MCF 10A (cell line): ENCODE measurements around the gene IGIP. TPM values are rescaled to one million over a fixed set of nuclear protein-coding genes. Genes with fewer than 3 reads are reported as not detected.

Experiments
- BruUV-seq: library from RNA; stranded (reverse); fragments of 400-500 nt; replicated peaks from 2 replicates; lab custom pipeline; 2021; lab: Mats Ljungman, UMichigan
- CTCF ChIA-PET: fragments of 300-600 bp; sonication (Branson Sonifier 250); formaldehyde crosslinking; extraction: SDS; loops from one replicate; lab custom pipeline; 2021; ENCODE audit warnings: antibody characterized with exemption, inconsistent platforms; lab: Yijun Ruan, JAX
- POLR2A ChIA-PET: fragments of 300-600, 350-650 bp; sonication (Branson Sonifier 250); formaldehyde crosslinking; extraction: SDS; loops from one replicate; lab custom pipeline; 2020; ENCODE audit warnings: antibody characterized with exemption, inconsistent platforms; lab: Yijun Ruan, JAX
- DNase-seq: peaks from one replicate; pipeline ENCODE4 v3.0.0-alpha.2; 2018; ENCODE audit not compliant: unreplicated experiment
- H3K27ac Mint-ChIP-seq: one replicate; pipeline ENCODE4 v1.8.0; 2022; ENCODE audit warnings: mild to moderate bottlenecking, low read depth, mixed read lengths; ENCODE audit not compliant: unreplicated experiment
- H3K27me3 Mint-ChIP-seq: one replicate; pipeline ENCODE4 v1.8.0; 2022; ENCODE audit warnings: mixed read lengths; ENCODE audit not compliant: insufficient read depth, unreplicated experiment
- H3K36me3 Mint-ChIP-seq: one replicate; pipeline ENCODE4 v1.8.0; 2022; ENCODE audit warnings: mild to moderate bottlenecking, moderate library complexity, mixed read lengths; ENCODE audit not compliant: insufficient read depth, unreplicated experiment
- H3K4me1 Mint-ChIP-seq: one replicate; pipeline ENCODE4 v1.8.0; 2022; ENCODE audit warnings: mixed read lengths; ENCODE audit not compliant: insufficient read depth, unreplicated experiment
- H3K4me3 Mint-ChIP-seq: one replicate; pipeline ENCODE4 v1.8.0; 2022; ENCODE audit warnings: mild to moderate bottlenecking, moderate library complexity, mixed read lengths; ENCODE audit not compliant: unreplicated experiment
- H3K9me3 Mint-ChIP-seq: one replicate; pipeline ENCODE4 v1.8.0; 2022; ENCODE audit warnings: mixed read lengths; ENCODE audit not compliant: unreplicated experiment
- CTCF ChIP-seq: fragments of 200-600 bp; IDR thresholded peaks from one replicate; pipeline ENCODE4 v1.8.0; 2022; ENCODE audit warnings: antibody characterized with exemption, mild to moderate bottlenecking; ENCODE audit not compliant: unreplicated experiment
- intact Hi-C: fragments of 100-400 bp; cut with micrococcal nuclease; formaldehyde crosslinking; loops from 2 replicates; pipeline ENCODE4 v1.14.1; 2022
- total RNA-seq: library from RNA; stranded (reverse); gene quantifications from 2 replicates; pipeline ENCODE4 v1.2.3, GENCODE V29; 2022

IGIP gene
- total RNA-seq, 1 experiment from 2014 or later, result 7.5 TPM

GRCh38 chr5:140146523-140146842 is 20.7 kb downstream of the IGIP start:
- no peaks in the 10 kb centered on the region for H3K27me3 Mint-ChIP-seq

GRCh38 chr5:140147460-140147859 is 21.7 kb downstream of the IGIP start:
- Mint-ChIP-seq H3K4me3 (no peak overlapping the region), H3K27ac (no peak overlapping the region), H3K36me3 (no peaks in the 10 kb centered on the region), H3K27me3 (no peaks in the 10 kb centered on the region), H3K4me1 (no peaks in the 10 kb centered on the region), H3K9me3 (no peaks in the 10 kb centered on the region)
- ChIA-PET CTCF (interaction anchor here (0.6 to 2.6 kb wide), 5 partner anchors 9 to 74 kb away, joined by 3 to 14 read pairs (median 3); no protein-coding TSS in a partner anchor), POLR2A (interaction anchor here (1.1 kb wide), 2 partner anchors 16 to 32 kb away, joined by 3 read pairs; no protein-coding TSS in a partner anchor)
- intact Hi-C loops, result no loop called here
- TF ChIP-seq CTCF, result no peak
- DNase-seq, result no peak
- no TSS peak for BruUV-seq

More at GRCh38 chr5:140146523-140146842, 20.7 kb downstream of the IGIP start:
- no peak overlapping the region for H3K27ac Mint-ChIP-seq
- no TSS peak for BruUV-seq
- POLR2A ChIA-PET, result interaction anchor here (1.1 to 1.5 kb wide), 4 partner anchors 15 to 39 kb away, joined by 3 to 7 read pairs (median 4); partner anchors contain the start of gene PURA
- H3K4me3 Mint-ChIP-seq, result no peak overlapping the region
- H3K4me1 Mint-ChIP-seq, result peaks cover 6% of the 10 kb centered on the region
- TF ChIP-seq CTCF, result no peak
- H3K9me3 Mint-ChIP-seq, result no peaks in the 10 kb centered on the region
- no peaks in the 10 kb centered on the region for H3K36me3 Mint-ChIP-seq
- DNase-seq, result no peak
- CTCF ChIA-PET, result interaction anchor here (0.7 to 6.6 kb wide), 11 partner anchors 8 to 89 kb away, joined by 3 to 109 read pairs (median 5); partner anchors contain the start of gene PURA
- intact Hi-C loops, result no loop called here

- Mint-ChIP-seq H3K4me3 (no peak overlapping the region), H3K27me3 (no peaks in the 10 kb centered on the region), H3K36me3 (no peaks in the 10 kb centered on the region), H3K4me1 (no peaks in the 10 kb centered on the region), H3K27ac (no peak overlapping the region), H3K9me3 (no peaks in the 10 kb centered on the region)
- BruUV-seq, result no TSS peak
- no peak for DNase-seq
- intact Hi-C loops, result no loop called here
- ChIA-PET POLR2A (interaction anchor here (1.0 kb wide), 1 partner anchor 78 kb away, joined by 3 read pairs; no protein-coding TSS in a partner anchor), CTCF (interaction anchor here (0.7 to 2.6 kb wide), 4 partner anchors 11 to 76 kb away, joined by 3 to 14 read pairs (median 4); no protein-coding TSS in a partner anchor)
- no peak for TF ChIP-seq CTCF
Observed at GRCh38 chr5:140148508-140148907, 22.8 kb downstream of the IGIP start.

- H3K4me3 Mint-ChIP-seq, result no peak overlapping the region
- POLR2A ChIA-PET, result interaction anchor here (0.9 kb wide), 1 partner anchor 43 kb away, joined by 3 read pairs; no protein-coding TSS in a partner anchor
- CTCF ChIA-PET, result interaction anchor here (0.6 to 2.6 kb wide), 5 partner anchors 16 to 362 kb away, joined by 3 to 14 read pairs (median 4); no protein-coding TSS in a partner anchor
- TF ChIP-seq CTCF, result no peak
- H3K27ac Mint-ChIP-seq, result no peak overlapping the region
- no peaks in the 10 kb centered on the region for H3K9me3 Mint-ChIP-seq
- intact Hi-C loops, result no loop called here
- H3K4me1 Mint-ChIP-seq, result no peaks in the 10 kb centered on the region
- no peaks in the 10 kb centered on the region for H3K27me3 Mint-ChIP-seq
- no peak for DNase-seq
- H3K36me3 Mint-ChIP-seq, result no peaks in the 10 kb centered on the region
- no TSS peak for BruUV-seq
Observed at GRCh38 chr5:140150201-140150600, 24.5 kb downstream of the IGIP start.
